GM18520 (cell line): ENCODE data around the gene VAV2.
"Not testable (repeated sequence)": the region's sequence is repeated elsewhere in the genome, so short reads cannot be mapped to it uniquely, and the experiment has no call there.

Experiments
- ATAC-seq: cut with Tn5 transposase; IDR thresholded peaks from one replicate; pipeline ENCODE4 v1.9.1; 2021; ENCODE audit not compliant: unreplicated experiment

The VAV2 gene

GRCh38 chr9:133774799-133775198 lies 217.3 kb downstream of the VAV2 start:
- ATAC-seq, result no peak

- ATAC-seq, result no peak
Observed at GRCh38 chr9:133773889-133774655, 218.1 kb downstream of the VAV2 start.

- no peak for ATAC-seq
Observed at GRCh38 chr9:133772581-133772980, 219.5 kb downstream of the VAV2 start.

DNA sequence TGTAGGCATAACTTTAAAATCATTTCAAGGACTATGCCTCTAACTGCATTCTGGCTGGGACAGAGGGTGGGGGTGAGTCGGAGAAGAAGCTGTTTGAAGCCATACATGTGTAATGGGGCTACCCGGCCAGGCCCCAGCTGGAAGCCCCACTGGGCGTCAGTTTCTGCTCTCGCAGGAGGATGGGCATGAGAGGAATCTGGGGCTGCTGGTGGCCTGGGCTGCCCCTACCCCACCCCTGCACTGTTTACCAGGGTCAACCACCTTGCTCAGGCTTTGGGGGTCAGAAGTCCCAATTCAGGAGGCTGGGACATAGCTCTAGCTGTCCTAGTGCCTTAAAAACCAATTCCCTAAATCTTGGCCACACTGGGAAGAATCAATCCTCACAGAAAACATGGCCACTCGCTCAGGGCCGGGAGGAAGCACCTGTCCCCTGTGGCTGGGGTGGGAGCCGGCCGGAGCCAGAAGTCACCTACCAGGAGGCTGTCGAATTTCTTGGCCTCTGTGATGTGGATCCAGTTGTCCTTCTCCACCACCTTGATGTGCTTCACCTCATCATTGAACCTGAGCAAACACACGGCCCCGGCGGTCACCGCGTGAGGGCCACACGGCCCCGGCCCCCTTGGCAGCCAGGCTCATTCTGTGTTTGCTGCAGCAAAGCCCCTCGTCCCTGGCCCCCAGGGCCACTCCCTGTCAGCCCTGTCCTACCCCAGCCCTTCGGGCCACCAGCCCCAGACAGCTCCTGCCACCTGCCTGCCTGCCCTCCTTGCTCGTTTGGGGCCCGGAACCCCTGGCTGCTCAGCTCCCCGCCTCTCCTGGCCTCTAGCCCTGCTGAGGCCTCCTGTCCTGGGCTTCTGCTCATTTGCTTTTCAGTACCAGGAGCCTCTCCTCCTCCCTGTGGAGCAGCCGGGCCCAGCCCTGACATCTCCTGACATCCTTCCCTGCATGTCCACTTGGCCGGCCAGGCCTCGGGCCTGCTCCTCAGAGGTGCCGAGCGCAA lies 220.3 kb downstream of the VAV2 start:
- ATAC-seq, result no peak

DNA sequence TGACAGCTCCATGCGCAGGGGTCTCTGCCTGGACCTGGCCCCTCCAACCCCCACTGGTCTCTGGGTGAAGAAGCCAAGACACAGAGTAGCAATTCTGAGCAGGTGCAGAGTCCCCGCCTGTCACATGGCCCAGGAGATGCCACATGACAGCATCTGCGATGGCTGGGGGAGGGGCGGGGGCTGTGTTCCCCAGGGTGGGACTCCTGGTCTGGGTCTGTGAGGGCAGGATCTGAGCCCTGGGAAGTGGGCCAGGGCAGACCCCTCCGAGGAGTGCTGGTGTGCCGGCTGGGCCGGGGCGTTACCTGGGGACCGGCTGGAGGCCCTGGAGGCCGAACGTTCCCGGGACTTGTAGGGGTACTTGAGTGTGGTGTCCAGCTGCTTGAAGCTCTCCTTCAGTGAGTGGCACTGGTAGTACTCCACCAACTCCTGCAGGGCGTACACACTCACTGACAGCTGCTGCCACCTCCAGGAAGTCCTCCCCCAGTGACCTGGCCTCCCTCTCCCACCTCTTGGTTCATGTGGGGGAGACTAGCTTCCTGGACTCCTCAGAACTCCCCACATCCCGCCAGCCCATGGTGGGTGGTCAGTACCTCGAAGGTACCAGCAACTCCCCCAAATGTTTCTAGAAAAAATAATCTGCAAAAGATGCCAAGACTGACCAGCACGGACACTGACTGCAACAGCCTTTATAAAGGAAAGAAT lies 221.9 kb downstream of the VAV2 start:
- ATAC-seq, result no peak

- ATAC-seq, result no peak
Observed at GRCh38 chr9:133769511-133770075, 222.5 kb downstream of the VAV2 start.

- no peak for ATAC-seq
Observed at GRCh38 chr9:133768859-133769510, 223.1 kb downstream of the VAV2 start.

DNA sequence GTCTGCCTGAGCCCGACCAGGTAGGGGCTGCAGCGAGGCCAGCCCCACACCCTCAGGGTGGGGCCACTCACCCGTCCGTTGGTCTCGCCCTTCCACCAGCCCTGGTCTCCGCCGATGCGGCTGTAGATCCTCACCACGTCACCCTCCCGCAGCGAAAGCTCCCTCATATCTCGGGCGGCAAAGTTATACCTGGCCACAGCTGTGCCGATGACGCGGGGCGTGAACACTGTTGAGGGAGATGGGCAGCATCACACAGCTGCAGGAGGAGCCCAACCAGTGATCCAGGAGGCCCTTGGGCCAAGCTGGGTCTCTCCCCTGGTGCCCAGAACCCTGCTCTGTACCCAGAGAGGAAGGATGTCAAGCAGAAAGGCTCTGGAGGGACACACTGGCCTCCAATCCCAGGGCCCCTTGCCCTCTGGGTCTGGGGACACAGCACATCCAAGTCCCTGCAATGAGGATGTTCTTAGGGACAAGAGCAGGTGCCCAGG lies 223.7 kb downstream of the VAV2 start:
- ATAC-seq, result no peak

- no peak for ATAC-seq
Observed at GRCh38 chr9:133767625-133768024, 224.5 kb downstream of the VAV2 start.

DNA sequence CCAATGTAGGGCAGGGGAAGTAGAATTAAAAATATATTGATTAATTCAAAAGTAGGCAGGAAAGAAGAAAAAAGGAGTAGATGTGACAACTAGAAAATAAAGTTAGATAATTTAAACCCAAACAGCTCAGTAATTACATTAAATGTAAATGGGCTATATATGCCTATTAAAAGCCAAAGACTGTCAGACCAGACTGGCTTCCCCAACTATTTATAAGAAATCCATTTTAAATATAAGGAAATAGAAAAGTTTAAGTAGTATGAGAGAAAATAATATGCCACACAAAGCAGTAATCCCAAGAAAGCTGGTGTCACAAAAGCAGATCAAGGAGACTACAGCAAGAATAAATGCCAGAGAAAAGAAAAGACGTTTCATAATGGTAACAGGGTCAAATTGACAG lies 225.1 kb downstream of the VAV2 start:
- ATAC-seq, result no peak

DNA sequence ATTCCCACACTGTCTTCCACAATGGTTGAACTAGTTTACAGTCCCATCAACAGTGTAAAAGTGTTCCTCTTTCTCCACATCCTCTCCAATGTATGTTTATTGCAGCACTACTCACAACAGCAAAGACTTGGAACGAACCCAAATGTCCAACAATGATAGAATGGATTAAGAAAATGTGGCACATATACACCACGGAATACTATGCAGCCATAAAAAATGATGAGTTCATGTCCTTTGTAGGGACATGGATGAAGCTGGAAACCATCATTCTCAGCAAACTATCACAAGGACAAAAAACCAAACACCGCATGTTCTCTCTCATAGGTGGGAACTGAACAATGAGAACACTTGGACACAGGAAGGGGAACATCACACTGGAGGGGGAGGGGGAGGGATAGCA lies 225.9 kb downstream of the VAV2 start:
- ATAC-seq, result not testable (repeated sequence)

GRCh38 chr9:133763272-133764183 lies 228.6 kb downstream of the VAV2 start:
- ATAC-seq, result no peak

DNA sequence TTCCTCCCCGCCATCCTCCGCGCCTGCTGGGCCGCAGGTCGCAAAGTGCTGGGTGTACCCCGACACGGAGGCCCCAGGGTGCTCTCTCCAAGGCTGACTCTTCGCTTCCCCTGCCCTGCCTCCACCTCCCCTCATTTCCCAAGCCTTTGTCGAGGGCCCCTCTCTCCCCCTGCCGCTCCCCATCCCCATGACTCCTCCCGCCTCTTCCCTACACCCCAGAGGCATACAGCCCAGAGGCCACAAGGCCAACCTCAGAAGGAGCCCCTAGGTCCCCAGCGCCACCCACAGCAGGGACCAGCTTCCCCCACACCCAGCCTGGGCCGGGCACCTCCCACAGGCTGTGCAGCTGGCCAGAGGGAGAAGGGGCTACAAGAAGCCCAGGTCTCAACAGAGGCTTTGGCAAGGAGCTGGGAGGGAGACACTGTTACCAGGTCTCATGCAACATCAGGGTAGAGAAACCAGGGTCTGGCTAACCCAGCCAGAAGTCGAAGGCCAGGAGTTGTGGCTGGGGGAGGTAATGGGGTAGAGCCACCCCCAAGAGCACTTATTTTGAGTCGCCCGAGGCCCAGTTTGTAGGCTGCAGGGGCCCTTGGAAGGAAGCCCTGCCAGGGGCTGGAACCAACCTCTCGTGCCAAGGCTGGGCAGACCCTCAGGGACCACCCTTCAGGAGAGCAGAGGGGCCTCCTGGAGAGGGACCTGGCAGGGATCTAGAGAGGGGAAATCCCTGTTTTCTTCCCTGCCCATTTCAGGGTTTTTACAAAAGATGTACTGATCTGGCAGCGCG lies 229.4 kb downstream of the VAV2 start:
- no peak for ATAC-seq

DNA sequence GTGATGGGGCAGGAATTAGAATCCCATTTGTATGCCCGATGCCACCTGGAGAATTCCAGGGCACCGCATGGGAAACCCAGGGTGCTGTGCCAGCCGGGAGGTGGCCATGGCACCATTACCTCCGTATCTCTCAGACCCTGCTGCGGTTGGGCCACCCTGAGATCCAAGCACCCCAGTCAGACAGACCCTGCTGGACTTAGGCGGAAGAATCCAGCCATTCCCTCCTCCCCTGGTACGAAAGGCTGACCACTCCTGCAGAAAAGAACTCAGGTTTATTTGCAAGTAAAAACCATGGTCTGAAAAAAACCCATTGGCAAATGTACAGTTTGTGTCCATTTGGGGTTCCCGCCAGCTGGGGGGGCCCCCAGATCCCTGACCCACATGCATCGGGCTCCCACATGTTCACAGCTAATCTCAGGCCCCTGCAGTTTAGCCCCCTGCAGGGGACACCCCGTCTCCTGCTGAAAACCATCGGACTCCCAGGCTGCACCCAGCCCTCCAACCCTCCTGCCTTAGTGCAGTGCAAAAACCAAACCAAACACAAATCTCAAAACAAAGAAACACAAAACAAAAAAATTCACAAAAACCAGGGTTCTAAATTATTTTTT lies 230.4 kb downstream of the VAV2 start:
- no peak for ATAC-seq

- ATAC-seq, result no peak
Observed at GRCh38 chr9:133760713-133761290, 231.3 kb downstream of the VAV2 start.

DNA sequence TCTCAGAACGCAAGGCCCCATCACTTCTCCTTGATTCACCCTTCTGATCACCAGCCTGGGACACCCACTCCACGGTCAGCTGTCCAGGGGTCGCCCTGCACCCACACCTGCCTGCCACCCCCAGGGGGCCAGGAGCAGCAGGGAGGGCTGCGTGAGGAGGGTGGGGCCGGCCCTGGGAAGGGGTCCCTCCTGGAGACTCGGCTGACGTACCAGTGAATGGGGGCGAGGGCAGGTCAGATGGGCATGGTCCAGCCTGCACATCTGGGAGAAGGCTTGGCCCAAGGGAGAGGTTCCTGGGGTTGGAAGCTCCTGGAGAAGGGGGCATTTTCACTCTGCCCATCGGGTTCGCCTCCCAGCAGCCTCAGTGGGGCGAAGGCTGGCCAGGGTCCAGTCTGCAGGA lies 232.2 kb downstream of the VAV2 start:
- no peak for ATAC-seq

GRCh38 chr9:133759146-133759900 lies 232.8 kb downstream of the VAV2 start:
- no peak for ATAC-seq
